KMS-11 (cell line): ENCODE results near the gene ADAMTS1.

Experiments
- H2AFZ ChIP-seq: fragments of 200-600 bp; sonication (generic); 2 replicates; pipeline ENCODE4 v1.6.1; 2016; ENCODE audit warnings: antibody characterized with exemption, mixed run types, low read depth
- H3K27ac ChIP-seq: fragments of 200-600 bp; sonication (generic); 2 replicates; pipeline ENCODE4 v1.6.1; 2016; ENCODE audit warnings: mild to moderate bottlenecking, mixed run types
- H3K27me3 ChIP-seq: fragments of 200-600 bp; sonication (generic); 2 replicates; pipeline ENCODE4 v1.6.1; 2017; ENCODE audit warnings: mild to moderate bottlenecking, low read depth, mixed run types, moderate library complexity; ENCODE audit not compliant: insufficient read depth
- H3K36me3 ChIP-seq: fragments of 200-600 bp; sonication (generic); 2 replicates; pipeline ENCODE4 v1.6.1; 2017; ENCODE audit warnings: mild to moderate bottlenecking, mixed run types; ENCODE audit not compliant: insufficient read depth
- H3K4me1 ChIP-seq: fragments of 200-600 bp; sonication (generic); 2 replicates; pipeline ENCODE4 v1.6.1; 2016; ENCODE audit warnings: mild to moderate bottlenecking, low read depth, mixed run types; ENCODE audit not compliant: poor library complexity, severe bottlenecking
- H3K4me2 ChIP-seq: fragments of 200-600 bp; sonication (generic); 2 replicates; pipeline ENCODE4 v1.7.0; 2016; ENCODE audit warnings: mild to moderate bottlenecking, mixed run types
- H3K4me3 ChIP-seq: fragments of 200-600 bp; sonication (generic); IDR thresholded peaks from 2 replicates; pipeline ENCODE4 v1.6.1; 2017; ENCODE audit warnings: low read depth, low read length, mixed read lengths; ENCODE audit not compliant: insufficient read depth
- H3K79me2 ChIP-seq: fragments of 200-600 bp; sonication (generic); 2 replicates; pipeline ENCODE4 v1.6.1; 2016; ENCODE audit warnings: low read depth, mixed run types; ENCODE audit not compliant: insufficient read depth
- H3K9ac ChIP-seq: fragments of 200-600 bp; sonication (generic); 2 replicates; pipeline ENCODE4 v1.6.1; 2016; ENCODE audit warnings: mild to moderate bottlenecking, mixed run types
- H4K20me1 ChIP-seq: fragments of 200-600 bp; sonication (generic); 2 replicates; pipeline ENCODE4 v1.6.1; 2016; ENCODE audit warnings: mild to moderate bottlenecking, mixed run types; ENCODE audit not compliant: insufficient read depth
- CTCF ChIP-seq: fragments of 200-600 bp; sonication (generic); conservative IDR thresholded peaks from 2 replicates; pipeline ENCODE4 v1.6.1; 2017; ENCODE audit warnings: low read depth, mild to moderate bottlenecking, antibody characterized with exemption, low read length, moderate library complexity, mixed read lengths

ADAMTS1 gene

DNA sequence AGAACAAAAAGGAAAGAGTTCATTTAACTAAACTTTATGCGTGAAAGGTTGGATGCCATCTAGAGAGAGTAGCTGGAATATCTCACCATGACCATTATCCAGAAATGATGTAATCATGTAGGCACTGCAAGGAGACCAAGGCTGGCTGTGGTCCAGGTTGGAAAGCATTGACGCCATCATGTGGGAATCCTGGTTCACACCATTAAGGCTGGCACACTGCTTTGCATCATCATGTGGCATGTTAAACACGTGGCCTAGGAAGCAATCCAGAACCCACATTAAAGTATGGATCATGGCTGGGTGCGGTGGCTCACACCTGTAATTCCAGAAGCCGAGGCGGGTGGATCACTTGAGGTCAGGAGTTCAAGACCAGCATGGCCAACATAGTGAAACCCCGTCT, 4.3 kb downstream of the ADAMTS1 start:
- H3K27ac ChIP-seq = no peak overlapping the region
- no peak overlapping the region for H3K4me3 ChIP-seq
- no peaks in the 10 kb centered on the region for H3K4me1 ChIP-seq
- no peaks in the 10 kb centered on the region for H3K79me2 ChIP-seq
- no peak overlapping the region for H2AFZ ChIP-seq
- no peak overlapping the region for H3K9ac ChIP-seq
- no peaks in the 10 kb centered on the region for H3K36me3 ChIP-seq
- H3K27me3 ChIP-seq = no peaks in the 10 kb centered on the region
- no peak for TF ChIP-seq CTCF
- H3K4me2 ChIP-seq = no peak overlapping the region
- H4K20me1 ChIP-seq = no peaks in the 10 kb centered on the region

- Histone ChIP-seq H3K27ac (no peak overlapping the region), H3K36me3 (no peaks in the 10 kb centered on the region)
Observed at GRCh38 chr21:26840201-26840600, 5.0 kb downstream of the ADAMTS1 start.

GRCh38 chr21:26837539-26837938, 7.7 kb downstream of the ADAMTS1 start:
- H3K4me3 ChIP-seq = no peak overlapping the region
- H4K20me1 ChIP-seq = no peaks in the 10 kb centered on the region

More at GRCh38 chr21:26840201-26840600, 5.0 kb downstream of the ADAMTS1 start:
- Histone ChIP-seq H4K20me1 (no peaks in the 10 kb centered on the region), H3K4me3 (no peak overlapping the region), H3K4me1 (peaks cover 3% of the 10 kb centered on the region), H3K79me2 (no peaks in the 10 kb centered on the region), H3K4me2 (no peak overlapping the region), H3K27me3 (no peaks in the 10 kb centered on the region), H3K9ac (no peak overlapping the region), H2AFZ (no peak overlapping the region)
- TF ChIP-seq CTCF = no peak

DNA sequence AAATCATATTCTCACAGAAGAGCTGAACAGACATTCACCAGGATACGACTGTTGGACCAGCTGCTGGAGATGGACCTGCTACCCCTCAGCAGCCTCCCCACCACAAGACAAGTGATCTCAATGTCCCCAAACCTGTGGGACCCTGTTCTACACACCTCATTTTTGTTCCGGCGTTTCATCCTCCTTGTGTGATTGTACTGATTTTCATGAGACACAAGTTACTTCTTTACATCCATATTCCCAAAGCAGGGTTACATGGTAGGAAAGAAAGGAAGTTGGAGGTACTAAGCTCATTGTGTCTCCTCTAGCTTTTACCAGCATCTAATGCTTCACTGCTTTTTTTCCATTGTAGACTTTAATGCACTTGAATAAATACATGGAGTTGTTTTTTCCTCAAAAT, 8.7 kb downstream of the ADAMTS1 start:
- H4K20me1 ChIP-seq = no peaks in the 10 kb centered on the region

More at GRCh38 chr21:26837539-26837938, 7.7 kb downstream of the ADAMTS1 start:
- no peak for TF ChIP-seq CTCF
- Histone ChIP-seq H3K27ac (no peak overlapping the region), H3K9ac (no peak overlapping the region), H3K27me3 (no peaks in the 10 kb centered on the region), H2AFZ (no peak overlapping the region), H3K36me3 (no peaks in the 10 kb centered on the region), H3K4me1 (peaks cover 5% of the 10 kb centered on the region), H3K79me2 (no peaks in the 10 kb centered on the region), H3K4me2 (no peak overlapping the region)

More for the DNA sequence above, 8.7 kb downstream of the ADAMTS1 start:
- no peak for TF ChIP-seq CTCF
- no peak overlapping the region for H2AFZ ChIP-seq
- H3K36me3 ChIP-seq = no peaks in the 10 kb centered on the region
- no peaks in the 10 kb centered on the region for H3K79me2 ChIP-seq
- no peak overlapping the region for H3K9ac ChIP-seq
- H3K4me1 ChIP-seq = peaks cover 5% of the 10 kb centered on the region
- no peaks in the 10 kb centered on the region for H3K27me3 ChIP-seq
- H3K4me3 ChIP-seq = no peak overlapping the region
- no peak overlapping the region for H3K4me2 ChIP-seq
- H3K27ac ChIP-seq = no peak overlapping the region
